PC-9 (cell line): Measurements from ENCODE around the gene ADAMTS10. TPM values are rescaled to one million over a fixed set of nuclear protein-coding genes. Genes with fewer than 3 reads are reported as not detected.

Experiments used
- BruUV-seq: library from RNA; stranded (reverse); fragments of 400-500 nt; replicated peaks from 2 replicates; lab custom pipeline; 2021; lab: Mats Ljungman, UMichigan
- CTCF ChIA-PET: fragments of 300-600 bp; sonication (Branson Sonifier 250); formaldehyde crosslinking; loops from one replicate; lab custom pipeline; 2022; ENCODE audit warnings: antibody characterized with exemption; lab: Charles Lee
- POLR2A ChIA-PET: fragments of 300-600 bp; sonication (Branson Sonifier 250); formaldehyde crosslinking; loops from one replicate; lab custom pipeline; 2022; ENCODE audit warnings: antibody characterized with exemption; ENCODE audit not compliant: unreplicated experiment; lab: Charles Lee
- DNase-seq, 2 experiments: peaks; one replicate each; pipeline versions ENCODE4 v3.0.0 to v3.0.0-alpha.2; 2015 to 2022; ENCODE audit warnings: mixed read lengths in 1 of 2
- H2AFZ ChIP-seq: fragments of 200-600 bp; sonication (generic); 2 replicates; pipeline ENCODE4 v1.8.1; 2017; ENCODE audit warnings: antibody characterized with exemption
- H3F3A ChIP-seq: fragments of 200-600 bp; sonication (generic); 2 replicates; pipeline ENCODE4 v1.8.1; 2017; ENCODE audit warnings: antibody characterized with exemption, mild to moderate bottlenecking, low read depth; ENCODE audit not compliant: insufficient read depth
- H3K27ac ChIP-seq: fragments of 200-600 bp; sonication (generic); 2 replicates; pipeline ENCODE4 v1.6.1; 2016; ENCODE audit warnings: mixed run types
- H3K27me3 ChIP-seq: fragments of 200-600 bp; sonication (generic); 2 replicates; pipeline ENCODE4 v1.6.1; 2016; ENCODE audit warnings: low read depth, mixed run types; ENCODE audit not compliant: insufficient read depth
- H3K36me3 ChIP-seq: fragments of 200-600 bp; sonication (generic); 2 replicates; pipeline ENCODE4 v1.6.1; 2016; ENCODE audit warnings: low read depth, mixed run types
- H3K4me1 ChIP-seq: fragments of 200-600 bp; sonication (generic); replicated peaks from 2 replicates; pipeline ENCODE4 v1.6.1; 2016; ENCODE audit warnings: mixed run types; ENCODE audit not compliant: insufficient read depth
- H3K4me2 ChIP-seq: fragments of 200-600 bp; sonication (generic); 2 replicates; pipeline ENCODE4 v1.6.1; 2017; ENCODE audit warnings: mixed run types
- H3K4me3 ChIP-seq: fragments of 200-600 bp; sonication (generic); 2 replicates; pipeline ENCODE4 v1.6.1; 2016; ENCODE audit warnings: mixed run types
- H3K79me2 ChIP-seq: fragments of 200-600 bp; sonication (generic); 2 replicates; pipeline ENCODE4 v1.6.1; 2017; ENCODE audit warnings: low read depth, mixed run types
- H3K9me2 ChIP-seq: fragments of 200-600 bp; sonication (generic); 2 replicates; pipeline ENCODE4 v1.8.1; 2017; ENCODE audit warnings: mild to moderate bottlenecking; ENCODE audit not compliant: insufficient read depth
- H3K9me3 ChIP-seq: fragments of 200-600 bp; sonication (generic); 2 replicates; pipeline ENCODE4 v1.8.1; 2016; ENCODE audit warnings: low read depth; ENCODE audit not compliant: insufficient read depth
- H4K20me1 ChIP-seq: fragments of 200-600 bp; sonication (generic); 2 replicates; pipeline ENCODE4 v1.8.1; 2017; ENCODE audit not compliant: insufficient read depth
- CTCF ChIP-seq: fragments of 200-600 bp; sonication (generic); conservative IDR thresholded peaks from 2 replicates; pipeline ENCODE4 v1.6.1; 2017; ENCODE audit warnings: mixed run types, antibody characterized with exemption, mild to moderate bottlenecking, moderate library complexity
- EZH2 ChIP-seq: fragments of 200-600 bp; sonication (generic); IDR thresholded peaks from 2 replicates; pipeline ENCODE4 v1.8.0; 2017; ENCODE audit warnings: antibody characterized with exemption, low read depth
- intact Hi-C: fragments of 100-400 bp; cut with micrococcal nuclease; formaldehyde crosslinking; loops from one replicate; pipeline ENCODE4 v1.10.0; 2022; ENCODE audit not compliant: unreplicated experiment
- total RNA-seq: library from RNA; stranded (reverse); gene quantifications from 2 replicates; pipeline ENCODE4 v1.2.3, GENCODE V29; 2021

The ADAMTS10 gene
- total RNA-seq, 1 experiment from 2014 or later, result not detected

- no peaks in the 10 kb centered on the region for H3K36me3 ChIP-seq
- no peak overlapping the region for H3K4me3 ChIP-seq
- H3K4me2 ChIP-seq, result no peak overlapping the region
- H3K4me1 ChIP-seq, result no peaks in the 10 kb centered on the region
- H4K20me1 ChIP-seq, result no peaks in the 10 kb centered on the region
- no peak for DNase-seq
- ChIA-PET POLR2A (no interaction called here), CTCF (no interaction called here)
- H3K27me3 ChIP-seq, result peaks cover 47% of the 10 kb centered on the region
- no peaks in the 10 kb centered on the region for H3K9me2 ChIP-seq
- no peak overlapping the region for H2AFZ ChIP-seq
- TF ChIP-seq EZH2, result no peak
- no peak for TF ChIP-seq CTCF
- no TSS peak for BruUV-seq
- peaks cover 8% of the 10 kb centered on the region; the same call in 1 of the 2 replicates for H3F3A ChIP-seq
- no peaks in the 10 kb centered on the region for H3K79me2 ChIP-seq
- intact Hi-C loops, result no loop called here
- peaks cover 6% of the 10 kb centered on the region; the same call in 1 of the 2 replicates for H3K9me3 ChIP-seq
- no peak overlapping the region for H3K27ac ChIP-seq
Observed at GRCh38 chr19:8607386-8607785, 3.1 kb downstream of the ADAMTS10 start.

- H3K9me3 ChIP-seq, result peaks cover 6% of the 10 kb centered on the region; the same call in 1 of the 2 replicates
- POLR2A ChIA-PET, result no interaction called here
Observed at GRCh38 chr19:8605514-8605913, 5.0 kb downstream of the ADAMTS10 start.

GRCh38 chr19:8601796-8602195, 8.7 kb downstream of the ADAMTS10 start:
- intact Hi-C loops, result no loop called here
- H3K36me3 ChIP-seq, result no peaks in the 10 kb centered on the region
- no peak overlapping the region for H3K4me2 ChIP-seq
- no peak overlapping the region for H3K4me3 ChIP-seq
- no peaks in the 10 kb centered on the region; the same call in 1 of the 2 replicates for H3F3A ChIP-seq
- no TSS peak for BruUV-seq
- POLR2A ChIA-PET, result no interaction called here
- no peak overlapping the region for H2AFZ ChIP-seq
- H3K27me3 ChIP-seq, result peaks cover 85% of the 10 kb centered on the region
- no peaks in the 10 kb centered on the region for H3K79me2 ChIP-seq
- CTCF ChIA-PET, result no interaction called here
- H4K20me1 ChIP-seq, result no peaks in the 10 kb centered on the region
- H3K4me1 ChIP-seq, result no peaks in the 10 kb centered on the region
- H3K9me2 ChIP-seq, result no peaks in the 10 kb centered on the region
- peak in 1 of 2 experiments; percentile 47 for DNase-seq
- peaks cover 6% of the 10 kb centered on the region; the same call in 1 of the 2 replicates for H3K9me3 ChIP-seq
- TF ChIP-seq EZH2 (no peak), CTCF (no peak)
- H3K27ac ChIP-seq, result no peak overlapping the region

More at GRCh38 chr19:8605514-8605913, 5.0 kb downstream of the ADAMTS10 start:
- no peak overlapping the region for H3K4me2 ChIP-seq
- no peaks in the 10 kb centered on the region for H3K79me2 ChIP-seq
- H3K36me3 ChIP-seq, result no peaks in the 10 kb centered on the region
- no peak overlapping the region for H3K27ac ChIP-seq
- H3K9me2 ChIP-seq, result no peaks in the 10 kb centered on the region
- H4K20me1 ChIP-seq, result no peaks in the 10 kb centered on the region
- peaks cover 66% of the 10 kb centered on the region for H3K27me3 ChIP-seq
- H2AFZ ChIP-seq, result no peak overlapping the region
- CTCF ChIA-PET, result no interaction called here
- intact Hi-C loops, result no loop called here
- no TSS peak for BruUV-seq
- H3K4me1 ChIP-seq, result no peaks in the 10 kb centered on the region
- DNase-seq, result no peak
- H3F3A ChIP-seq, result no peaks in the 10 kb centered on the region; the same call in 1 of the 2 replicates
- no peak overlapping the region for H3K4me3 ChIP-seq
- TF ChIP-seq EZH2 (no peak), CTCF (no peak)
